HG03432 (cell line): ENCODE measurements around the gene ZBTB33.

ENCODE experiments used
- ATAC-seq: cut with Tn5 transposase; IDR thresholded peaks from one replicate; pipeline ENCODE4 v1.9.1; 2021; ENCODE audit warnings: mild to moderate bottlenecking, moderate library complexity; ENCODE audit not compliant: unreplicated experiment

ZBTB33 gene

DNA sequence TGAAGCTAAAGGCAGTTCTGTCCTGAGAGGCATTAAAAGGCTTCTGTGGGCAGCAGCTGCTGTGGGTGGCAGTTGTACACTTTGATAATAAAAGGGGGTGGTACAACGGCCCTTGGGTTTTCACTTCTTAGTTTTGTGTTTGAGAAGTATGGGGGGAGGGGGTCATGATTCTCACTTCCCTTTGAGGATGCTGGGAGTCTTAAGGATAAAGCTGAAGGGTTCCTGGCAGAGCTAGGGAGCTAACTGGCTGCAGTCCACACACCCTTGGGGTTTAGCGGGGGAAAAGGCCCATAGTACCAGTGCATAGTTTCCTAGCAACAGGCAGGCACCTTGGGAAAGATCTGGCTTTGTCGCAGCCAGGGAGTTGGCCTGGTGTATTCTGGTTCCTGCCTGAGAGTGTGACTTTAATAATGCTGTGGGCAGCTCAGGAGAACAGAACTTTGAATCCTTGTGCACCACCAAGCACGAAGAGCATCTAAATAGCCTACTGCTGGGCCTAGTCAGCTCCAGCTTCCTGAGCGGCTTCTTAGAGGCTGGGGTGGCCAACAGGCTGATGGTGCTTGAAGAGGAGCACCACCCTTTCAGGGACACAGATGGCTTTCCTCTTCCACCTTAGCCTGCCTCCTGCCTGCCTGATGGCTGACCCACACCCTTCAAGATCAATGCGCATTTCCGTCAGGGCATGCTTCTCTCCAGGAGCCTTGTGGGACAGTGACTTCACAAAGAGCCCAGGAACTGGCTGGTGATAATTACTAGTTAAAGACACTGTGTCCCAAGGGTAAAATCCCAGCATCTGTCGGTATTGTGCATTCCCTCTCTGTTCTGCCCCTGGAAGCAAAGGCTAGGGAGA is 12.5 kb downstream of the ZBTB33 start:
- ATAC-seq, result peak; percentile 51

DNA sequence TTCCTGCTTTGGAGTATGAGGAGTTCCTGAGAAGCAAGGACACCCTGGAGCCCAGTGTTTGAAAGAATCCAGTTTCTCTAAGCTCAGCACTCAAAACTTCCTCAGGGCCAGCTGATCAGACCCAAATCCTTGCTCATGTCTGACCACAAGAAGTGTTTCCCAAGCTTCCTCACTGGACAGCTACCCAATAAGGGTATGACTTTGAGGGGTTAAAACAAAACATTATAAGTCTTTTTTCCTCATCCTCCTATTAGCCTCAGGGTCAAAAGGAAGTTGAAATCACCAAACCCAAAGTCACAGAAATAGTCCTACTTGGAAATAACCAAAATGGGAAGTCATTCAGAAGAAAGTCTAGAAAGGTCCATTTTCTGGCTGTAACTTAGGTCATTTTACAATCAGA is 13.7 kb downstream of the ZBTB33 start:
- no peak for ATAC-seq

DNA sequence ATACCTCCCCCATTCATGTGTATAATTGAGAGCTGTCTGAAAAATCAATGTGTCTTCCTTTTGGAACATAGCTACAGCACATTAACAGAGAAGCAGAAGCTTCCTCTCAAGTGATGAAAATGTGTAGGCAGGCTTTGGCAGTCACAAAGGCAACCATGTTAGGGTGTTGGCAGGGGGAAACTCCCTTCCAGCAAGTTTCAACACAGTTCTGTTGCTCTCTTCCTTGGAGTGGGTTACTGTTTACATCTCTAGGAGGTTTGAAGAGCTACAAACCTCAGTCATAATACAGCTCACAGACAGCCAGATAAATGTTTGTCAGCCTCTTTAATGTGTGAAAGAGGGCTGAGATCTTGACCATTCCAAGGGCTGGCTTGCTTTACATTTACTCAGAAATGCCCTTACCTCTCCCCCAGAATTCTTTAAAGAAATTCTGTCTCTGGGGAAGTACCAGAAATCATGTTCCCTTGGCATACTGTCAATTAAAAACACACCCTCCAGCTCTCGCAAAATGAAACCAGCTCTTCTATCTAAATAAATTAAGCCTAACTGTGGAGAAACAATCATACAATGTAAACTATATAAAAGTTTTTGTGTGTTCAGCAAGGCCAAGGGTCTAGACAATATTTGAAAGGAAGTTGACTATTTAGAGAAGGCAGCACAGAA is 18.9 kb downstream of the ZBTB33 start:
- ATAC-seq, result peak; percentile 56

DNA sequence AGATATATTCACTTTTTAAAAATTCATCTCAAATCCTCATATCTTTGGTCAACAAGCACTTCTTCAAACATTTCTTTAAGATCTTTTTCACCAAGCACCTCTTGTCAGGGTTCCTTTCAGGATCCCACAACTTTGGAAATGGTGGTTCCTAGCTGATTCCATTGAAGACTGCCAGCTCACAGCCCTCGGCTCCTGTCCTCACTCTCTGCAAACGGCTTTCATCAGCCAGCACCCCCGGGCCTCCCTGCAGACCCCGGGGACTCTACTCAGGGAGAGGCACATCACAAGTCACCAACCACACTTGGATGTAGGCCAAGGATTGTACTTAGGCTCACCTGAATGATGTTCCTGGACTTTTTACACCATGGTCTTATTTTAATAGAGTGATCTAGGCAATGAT is 20.0 kb downstream of the ZBTB33 start:
- no peak for ATAC-seq

DNA sequence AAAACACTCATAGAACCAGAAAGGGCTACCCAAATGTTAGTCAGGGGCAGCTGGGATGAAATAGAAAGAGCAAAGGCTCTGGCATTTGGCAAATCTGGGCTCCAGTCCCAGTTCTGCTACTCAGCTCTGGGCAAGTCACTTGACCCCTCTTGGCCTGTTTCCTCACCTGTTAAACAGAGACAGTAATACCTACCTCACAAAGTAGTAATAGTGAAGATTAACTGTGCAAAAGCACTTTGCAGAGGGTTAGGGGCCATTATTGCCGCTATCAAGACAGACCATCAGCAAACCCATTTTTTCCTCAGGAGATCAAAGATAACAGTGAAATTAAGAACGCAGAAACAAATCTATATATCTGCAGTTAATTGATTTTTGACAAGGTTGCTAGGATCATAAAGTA is 20.6 kb downstream of the ZBTB33 start:
- ATAC-seq, result no peak

DNA sequence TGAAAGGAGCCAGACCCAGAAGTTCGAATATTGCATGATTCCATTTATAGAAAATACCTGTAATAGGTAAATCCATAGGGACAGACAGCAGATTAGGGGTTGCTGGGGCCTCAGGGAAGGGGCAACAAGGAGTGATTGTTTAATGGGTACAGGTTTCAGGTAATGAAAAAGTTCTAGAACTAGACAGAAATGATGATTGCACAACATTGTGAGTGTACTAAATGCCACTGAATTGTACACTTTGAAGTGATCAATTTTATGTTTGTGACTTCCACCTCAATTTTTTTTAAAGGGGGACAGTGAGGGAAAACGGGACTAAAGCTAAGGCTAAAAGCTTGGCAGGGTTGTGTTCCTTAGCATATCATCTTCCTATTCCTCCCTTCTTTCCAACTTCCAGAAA is 23.5 kb downstream of the ZBTB33 start:
- ATAC-seq, result no peak

DNA sequence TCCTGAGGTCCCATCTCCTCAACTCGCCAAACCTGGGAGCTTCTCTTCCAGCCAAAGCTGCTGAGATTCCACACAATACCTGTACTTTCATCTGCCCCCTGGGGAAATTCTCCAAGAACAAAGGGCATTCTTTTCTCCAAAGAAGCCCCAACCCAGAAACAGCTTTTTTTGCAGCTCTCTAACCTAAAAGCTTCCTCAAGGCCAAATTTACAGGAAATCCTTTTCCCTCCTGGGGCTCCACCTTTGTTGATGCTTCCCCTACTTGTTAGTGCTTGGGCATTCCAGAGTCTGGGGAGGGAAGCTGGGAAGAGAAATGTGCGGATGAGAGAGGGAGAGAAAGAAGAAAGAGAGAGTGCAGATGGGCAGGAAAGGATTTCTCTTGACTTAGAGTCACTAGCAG is 24.3 kb downstream of the ZBTB33 start:
- ATAC-seq, result no peak

DNA sequence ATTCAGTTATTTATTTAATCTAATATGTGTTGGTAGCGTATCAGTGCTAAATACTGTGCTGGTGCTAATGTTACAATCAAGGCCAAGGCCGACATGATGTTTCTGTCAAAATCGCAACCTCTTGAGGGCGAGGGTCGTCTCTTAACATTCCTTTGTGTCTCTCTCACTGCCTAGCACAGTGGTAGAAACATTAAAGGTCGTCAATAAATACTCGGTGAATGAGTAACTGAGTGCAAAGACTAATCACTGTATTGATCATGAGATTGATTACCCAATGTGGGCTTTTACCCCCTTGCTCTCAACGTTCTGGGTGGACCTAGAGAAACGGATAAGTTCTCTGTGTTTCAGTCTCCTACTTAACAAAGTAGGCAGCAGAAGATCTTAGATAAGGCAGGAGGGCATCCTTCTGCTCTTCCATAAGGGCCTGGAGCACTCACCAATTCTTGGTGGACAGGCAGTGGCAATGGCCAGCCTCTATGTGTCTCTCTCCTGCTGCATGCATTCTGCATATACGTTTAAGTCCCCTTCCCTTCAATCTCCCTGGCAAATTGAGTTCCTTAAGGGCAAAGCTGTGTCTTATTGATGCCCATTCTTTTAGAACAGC is 30.5 kb downstream of the ZBTB33 start:
- no peak for ATAC-seq

DNA sequence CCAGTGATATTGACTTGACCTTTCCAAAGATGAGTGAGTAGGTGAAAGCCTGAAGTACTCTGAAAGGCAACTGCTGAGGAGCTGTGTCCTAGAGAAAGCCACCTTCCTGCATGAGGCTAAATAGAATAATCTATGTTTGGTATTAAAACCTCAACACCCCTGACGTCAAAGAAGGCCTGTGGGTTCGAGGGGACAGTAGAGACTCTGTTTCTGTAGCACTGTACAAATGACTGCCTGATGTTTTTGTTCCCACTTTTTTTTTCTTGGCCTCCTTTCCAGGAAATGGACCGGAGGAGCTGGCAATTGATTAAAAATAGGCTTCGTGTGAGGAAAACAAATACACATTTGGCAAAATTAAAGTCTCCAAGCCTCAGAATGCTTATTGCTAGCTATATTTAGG is 31.1 kb downstream of the ZBTB33 start:
- no peak for ATAC-seq

DNA sequence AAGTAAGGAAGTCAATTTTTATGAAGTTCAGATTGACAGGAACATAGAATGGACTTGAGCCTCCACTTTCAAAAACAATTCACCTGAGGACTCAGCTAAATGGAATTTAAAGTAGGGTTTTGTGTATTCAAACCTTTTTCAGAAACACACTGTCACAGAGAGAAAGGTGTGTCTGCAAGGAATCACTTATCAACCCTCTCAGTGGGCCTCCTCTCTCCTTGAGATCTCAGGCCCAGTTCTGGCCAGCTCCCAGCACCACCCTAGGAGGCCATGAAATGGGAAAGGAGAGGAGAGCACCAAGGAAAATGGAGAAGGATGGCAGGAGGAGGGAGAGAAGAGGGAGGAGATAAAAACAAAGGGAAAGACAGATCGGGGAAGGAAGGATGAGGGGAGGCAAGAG is 32.1 kb downstream of the ZBTB33 start:
- ATAC-seq, result no peak

DNA sequence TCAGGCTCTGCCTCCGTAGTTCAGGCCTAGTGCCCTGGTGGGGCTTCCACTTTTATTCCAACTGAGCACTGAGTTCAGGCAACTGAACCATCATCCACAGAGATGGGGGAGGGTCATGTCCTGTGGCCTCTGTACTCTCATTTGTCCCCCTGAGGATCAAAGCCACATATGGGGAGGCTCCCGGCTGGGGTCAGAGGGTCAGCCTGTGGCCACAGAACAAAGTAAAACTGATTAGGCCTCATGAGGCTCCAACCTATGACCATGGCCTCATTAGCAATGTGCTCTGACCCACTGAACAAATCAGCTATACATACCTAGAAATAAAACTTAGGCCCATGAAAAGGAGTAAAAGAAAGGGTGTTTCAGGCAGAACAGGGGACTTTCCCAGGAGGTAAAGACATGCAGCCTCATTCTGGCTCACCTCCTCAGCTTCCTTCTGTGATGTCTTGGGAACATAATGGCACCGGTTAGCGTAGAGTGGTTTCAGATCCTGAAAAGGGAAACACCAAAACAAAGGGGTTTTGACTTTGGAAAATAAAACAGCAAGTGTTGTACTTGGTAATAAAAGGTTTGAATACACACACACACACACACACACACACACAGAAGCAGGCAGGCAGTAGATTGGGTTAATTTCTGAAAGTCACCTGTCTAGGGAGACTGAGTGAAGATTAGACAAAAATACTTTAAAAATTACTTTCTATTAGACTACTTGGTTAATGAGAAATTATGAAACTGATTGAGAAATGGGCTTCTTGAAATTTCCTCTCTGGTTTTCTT is 36.3 kb downstream of the ZBTB33 start:
- peak; percentile 55 for ATAC-seq

DNA sequence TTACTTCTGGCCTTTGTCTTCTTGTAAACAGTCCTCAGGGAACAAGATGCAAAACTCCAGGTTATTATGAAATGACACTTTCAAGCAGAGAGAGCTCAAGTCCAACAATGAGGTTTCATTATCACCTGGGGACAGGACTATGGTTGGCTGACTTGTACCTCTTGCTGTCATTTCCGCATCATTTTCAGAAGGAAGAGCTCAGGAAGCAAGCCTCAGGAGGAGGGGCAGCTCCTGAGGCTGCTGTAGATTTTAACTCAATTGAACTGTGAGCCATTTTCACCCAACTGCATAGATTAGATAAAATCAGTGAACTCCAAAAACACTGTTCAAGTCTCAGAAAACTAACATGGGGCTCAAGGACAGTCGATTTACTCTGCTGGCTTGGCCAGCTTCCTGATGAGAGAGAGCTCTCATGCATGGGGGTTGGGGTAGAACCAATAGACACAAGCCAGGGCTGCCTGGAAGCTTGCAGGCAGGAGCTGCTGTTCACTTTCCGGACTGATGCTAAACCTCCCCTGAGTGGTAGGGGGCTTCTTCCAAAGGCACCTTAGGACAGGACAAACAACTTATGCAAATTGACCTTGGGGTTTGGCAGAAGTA is 37.0 kb downstream of the ZBTB33 start:
- peak; percentile 61 for ATAC-seq

DNA sequence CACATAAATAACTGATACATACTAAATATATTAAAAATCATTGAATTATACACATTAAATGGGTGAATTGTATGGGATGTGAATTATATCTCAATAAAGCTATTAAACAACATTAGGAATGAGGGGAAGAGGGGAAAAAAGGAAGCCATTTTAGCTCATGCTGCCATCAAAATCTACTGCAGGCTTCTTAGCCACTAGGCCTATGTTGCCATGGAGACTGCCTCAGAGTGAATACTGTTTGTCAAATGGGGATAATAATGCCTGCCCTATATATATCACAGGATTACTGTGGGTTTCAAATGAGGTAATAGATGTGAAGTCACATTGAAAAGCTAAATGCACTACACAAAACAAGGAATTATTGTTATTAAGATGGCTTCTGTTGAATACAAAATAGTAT is 39.5 kb downstream of the ZBTB33 start:
- ATAC-seq, result no peak

DNA sequence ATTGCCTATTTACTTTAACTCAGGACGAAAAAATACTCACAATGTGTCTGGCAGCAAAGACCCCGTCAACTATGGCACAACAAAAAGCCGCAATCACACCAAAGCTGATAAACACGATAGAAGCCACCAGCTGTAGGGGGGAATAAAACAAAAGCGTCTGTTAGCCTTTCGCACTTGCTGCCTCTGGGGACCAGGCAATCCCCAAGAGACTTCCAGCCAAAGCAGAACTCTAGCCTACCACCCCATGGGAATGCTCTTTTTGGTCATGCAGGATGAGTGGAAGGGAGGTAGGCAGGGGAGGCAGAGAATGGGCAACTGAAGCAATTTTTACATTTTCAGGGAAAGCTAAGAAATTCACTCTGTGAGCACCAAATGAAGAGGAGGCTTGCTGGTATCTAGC is 40.6 kb downstream of the ZBTB33 start:
- no peak for ATAC-seq

DNA sequence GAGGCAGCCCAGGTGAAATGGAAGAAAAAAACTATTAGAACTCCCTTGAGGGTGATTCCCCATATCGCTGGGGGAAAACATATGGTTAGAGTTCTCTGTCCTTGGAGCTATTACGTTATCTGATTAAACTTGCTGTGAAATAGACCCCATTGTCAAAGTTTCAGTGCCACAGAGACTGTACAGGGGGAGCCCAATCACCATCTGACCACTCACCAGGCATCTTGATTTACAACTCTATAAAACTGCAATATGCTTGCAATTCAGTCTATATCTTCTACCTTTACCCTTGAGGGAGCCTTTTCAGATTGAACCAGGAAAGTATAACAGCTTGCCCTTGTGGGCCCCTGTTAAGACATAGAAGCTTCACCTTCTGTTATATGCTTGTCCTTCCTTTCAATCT is 42.4 kb downstream of the ZBTB33 start:
- no peak for ATAC-seq

DNA sequence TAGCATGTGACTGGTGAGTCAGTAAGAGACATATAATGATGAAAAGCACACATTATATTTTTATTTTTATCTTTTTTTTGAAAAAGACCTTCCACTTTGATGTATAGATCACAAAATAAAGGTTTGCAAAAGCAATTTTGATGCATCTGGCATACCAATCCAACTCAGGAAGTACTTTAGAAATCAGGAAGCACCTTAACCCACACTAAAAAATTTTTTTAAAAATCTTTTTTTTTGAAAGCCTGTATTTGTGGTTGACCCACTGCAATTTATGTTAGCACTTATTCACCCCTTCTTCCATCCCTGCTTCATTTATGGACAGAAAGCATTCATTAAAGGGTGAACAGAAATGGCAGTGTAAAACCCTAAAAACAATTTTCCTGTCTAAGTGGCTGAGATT is 44.0 kb downstream of the ZBTB33 start:
- no peak for ATAC-seq

DNA sequence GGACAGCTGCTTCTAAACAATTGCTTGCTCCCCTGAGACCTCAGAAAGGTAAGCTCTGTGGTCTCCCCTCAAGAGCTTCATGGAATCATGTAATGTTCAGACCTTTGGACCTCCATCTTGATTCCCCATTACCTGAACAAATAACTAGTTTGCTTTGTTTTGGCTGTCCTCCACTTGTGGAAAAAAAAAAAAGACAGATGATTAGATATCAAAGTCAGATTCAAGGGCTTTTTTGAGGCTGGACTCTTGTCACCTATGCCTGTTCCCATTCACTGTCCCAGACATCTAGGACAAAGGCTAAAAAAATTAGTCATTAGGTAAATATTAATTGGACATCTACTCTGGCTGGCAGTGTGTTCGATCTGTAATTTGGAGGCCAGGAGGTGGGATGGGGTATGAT is 47.3 kb downstream of the ZBTB33 start:
- no peak for ATAC-seq

DNA sequence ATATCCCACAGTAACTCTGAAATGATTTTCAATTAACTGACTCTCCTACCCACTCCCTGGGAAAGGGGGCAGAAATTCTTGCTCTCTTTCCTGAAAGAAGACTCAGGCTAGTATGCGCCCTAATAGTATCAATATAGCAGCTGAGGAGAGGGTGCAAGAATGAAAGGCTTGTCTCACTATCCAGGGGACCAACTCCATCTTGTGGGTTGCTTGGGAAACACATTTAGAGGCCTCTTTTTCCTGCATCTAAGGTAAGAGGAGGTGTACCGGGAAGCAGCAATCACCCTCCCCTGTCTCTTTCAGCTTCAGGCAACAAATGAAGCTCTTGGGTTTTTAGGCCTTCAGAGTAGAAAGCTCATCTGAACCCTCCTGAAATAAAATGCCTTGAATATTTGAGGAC is 49.3 kb downstream of the ZBTB33 start:
- ATAC-seq, result no peak

DNA sequence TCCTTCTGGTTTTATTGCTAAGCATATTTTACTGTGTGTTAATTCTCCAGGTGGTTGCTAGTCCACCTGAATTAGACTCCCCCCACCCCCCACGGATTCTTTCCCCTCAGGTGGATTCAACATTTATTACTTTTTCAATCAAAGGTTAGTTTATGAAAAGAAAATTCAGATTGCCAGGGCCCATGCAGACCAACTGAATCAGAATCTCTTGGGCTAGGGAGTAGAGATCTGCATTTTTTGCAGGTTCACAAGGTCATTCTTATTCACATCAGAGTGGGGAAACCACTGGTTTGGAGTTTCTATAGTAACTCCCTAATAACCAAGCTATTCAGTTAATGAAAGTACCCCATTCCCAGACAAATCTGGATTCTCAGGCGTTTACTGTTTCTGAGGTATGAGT is 50.9 kb downstream of the ZBTB33 start:
- ATAC-seq, result no peak

DNA sequence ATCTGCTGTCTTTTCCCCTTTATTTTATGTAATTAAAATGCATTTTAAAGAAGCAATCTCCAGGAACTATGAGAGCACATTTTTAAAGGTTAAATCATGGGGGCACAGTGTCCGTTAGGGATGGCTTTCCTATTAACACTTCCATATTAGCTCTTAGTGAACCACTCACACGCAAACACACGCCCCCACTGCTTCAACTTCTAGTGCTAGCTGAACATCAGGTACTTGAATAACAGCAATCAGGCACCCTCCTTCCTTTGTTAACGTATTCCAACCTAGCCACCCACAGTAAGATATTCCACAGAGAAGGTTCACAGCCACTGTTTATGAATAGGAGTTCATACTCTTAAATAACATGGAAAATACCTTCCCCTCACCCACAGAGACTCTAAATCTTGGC is 51.3 kb downstream of the ZBTB33 start:
- peak; percentile 15 for ATAC-seq

DNA sequence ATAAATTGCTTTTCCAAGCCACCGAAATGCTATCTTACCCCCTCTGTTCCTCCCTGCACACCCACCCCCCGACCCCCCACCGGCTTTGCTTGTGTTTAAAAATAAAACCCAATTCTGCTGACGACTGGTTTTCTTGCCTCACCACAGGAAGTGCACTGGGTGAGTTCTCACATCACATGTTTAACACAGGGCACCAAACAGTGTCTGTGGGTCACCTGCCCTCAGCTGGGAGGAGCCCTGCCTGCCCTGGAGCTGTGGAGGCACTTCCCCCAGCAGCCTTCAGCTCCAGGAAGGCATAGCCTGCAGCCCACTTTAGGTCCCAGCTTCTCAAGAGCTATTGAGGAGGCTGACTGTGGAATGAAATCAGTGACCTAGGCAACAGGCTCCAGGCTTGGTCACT is 51.8 kb downstream of the ZBTB33 start:
- peak; percentile 97 for ATAC-seq
